ENCODE results near the gene NRXN3.

NRXN3 gene

GRCh38 chr14:79278798-79279644 is 1108.8 kb downstream of the NRXN3 start:
- no peak overlapping the region for H3K4me3 ChIP-seq (replicated peaks; ENCODE audit: low read depth, low read length)
- H3K27me3 ChIP-seq (replicated peaks; ENCODE audit: control insufficient read depth, insufficient read depth, low read length): no peaks in the 10 kb centered on the region
- no peaks in the 10 kb centered on the region for H3K36me3 ChIP-seq (ENCODE audit: control insufficient read depth, insufficient read depth, low read length)
- DNase-seq (ENCODE audit: extremely low read depth, insufficient read length): peak; percentile 5
- TF ChIP-seq CTCF (IDR thresholded peaks at IDR 0.05; ENCODE audit: insufficient read depth, low read length, poor library complexity, severe bottlenecking): no peak

GRCh38 chr14:79279645-79280597 is 1109.7 kb downstream of the NRXN3 start:
- no peak for DNase-seq (ENCODE audit: extremely low read depth, insufficient read length)
- no peaks in the 10 kb centered on the region for H3K36me3 ChIP-seq (ENCODE audit: control insufficient read depth, insufficient read depth, low read length)
- no peak for TF ChIP-seq CTCF (IDR thresholded peaks at IDR 0.05; ENCODE audit: insufficient read depth, low read length, poor library complexity, severe bottlenecking)
- H3K27me3 ChIP-seq (replicated peaks; ENCODE audit: control insufficient read depth, insufficient read depth, low read length): no peaks in the 10 kb centered on the region
- no peak overlapping the region for H3K4me3 ChIP-seq (replicated peaks; ENCODE audit: low read depth, low read length)

- no peak for TF ChIP-seq CTCF (IDR thresholded peaks at IDR 0.05; ENCODE audit: insufficient read depth, low read length, poor library complexity, severe bottlenecking)
- no peak for DNase-seq (ENCODE audit: extremely low read depth, insufficient read length)
Measured at GRCh38 chr14:79281244-79282152, 1111.3 kb downstream of the NRXN3 start.

GRCh38 chr14:79284621-79285020 is 1114.4 kb downstream of the NRXN3 start:
- no peaks in the 10 kb centered on the region for H3K27me3 ChIP-seq (replicated peaks; ENCODE audit: control insufficient read depth, insufficient read depth, low read length)
- no peak for TF ChIP-seq CTCF (IDR thresholded peaks at IDR 0.05; ENCODE audit: insufficient read depth, low read length, poor library complexity, severe bottlenecking)
- no peak for DNase-seq (ENCODE audit: extremely low read depth, insufficient read length)

More at GRCh38 chr14:79281244-79282152, 1111.3 kb downstream of the NRXN3 start:
- H3K27me3 ChIP-seq (replicated peaks; ENCODE audit: control insufficient read depth, insufficient read depth, low read length): no peaks in the 10 kb centered on the region
- H3K4me3 ChIP-seq (replicated peaks; ENCODE audit: low read depth, low read length): no peak overlapping the region
- no peaks in the 10 kb centered on the region for H3K36me3 ChIP-seq (ENCODE audit: control insufficient read depth, insufficient read depth, low read length)

GRCh38 chr14:79285263-79285662 is 1115.1 kb downstream of the NRXN3 start:
- H3K4me3 ChIP-seq (replicated peaks; ENCODE audit: low read depth, low read length): no peak overlapping the region
- TF ChIP-seq CTCF (IDR thresholded peaks at IDR 0.05; ENCODE audit: insufficient read depth, low read length, poor library complexity, severe bottlenecking): no peak
- no peaks in the 10 kb centered on the region for H3K36me3 ChIP-seq (ENCODE audit: control insufficient read depth, insufficient read depth, low read length)
- no peak for DNase-seq (ENCODE audit: extremely low read depth, insufficient read length)
- no peaks in the 10 kb centered on the region for H3K27me3 ChIP-seq (replicated peaks; ENCODE audit: control insufficient read depth, insufficient read depth, low read length)

More at GRCh38 chr14:79284621-79285020, 1114.4 kb downstream of the NRXN3 start:
- Histone ChIP-seq H3K4me3 (replicated peaks; ENCODE audit: low read depth, low read length) (no peak overlapping the region), H3K36me3 (ENCODE audit: control insufficient read depth, insufficient read depth, low read length) (no peaks in the 10 kb centered on the region)

All from GM06990 (cell line).